Osteoblast (primary cell): ENCODE results near the gene TAB2. TPM values are rescaled to one million over a fixed set of nuclear protein-coding genes. Genes with fewer than 3 reads are reported as not detected.

Experiments used
- DNase-seq: peaks from one replicate; pipeline ENCODE4 v3.0.0; 2011; ENCODE audit warnings: low spot score, mixed read lengths; ENCODE audit not compliant: insufficient read length; ENCODE audit errors: missing footprints
- H2AFZ ChIP-seq: 2 replicates; pipeline ENCODE4 v1.6.0; 2011; ENCODE audit warnings: mild to moderate bottlenecking, low read length
- H3K27ac ChIP-seq: 2 replicates; pipeline ENCODE4 v1.5.1; 2011; ENCODE audit warnings: mild to moderate bottlenecking, low read depth, low read length, moderate library complexity
- H3K27me3 ChIP-seq: 2 replicates; pipeline ENCODE4 v1.6.0; 2012; ENCODE audit warnings: mild to moderate bottlenecking, control low read depth, inconsistent platforms, low read length, moderate library complexity; ENCODE audit not compliant: insufficient read depth
- H3K36me3 ChIP-seq: 2 replicates; pipeline ENCODE4 v1.5.1; 2011; ENCODE audit warnings: mild to moderate bottlenecking, low read length, control low read depth, moderate library complexity; ENCODE audit not compliant: insufficient read depth
- H3K4me1 ChIP-seq: 2 replicates; pipeline ENCODE4 v1.5.1; 2011; ENCODE audit warnings: mild to moderate bottlenecking, low read length, control low read depth, moderate library complexity; ENCODE audit not compliant: insufficient read depth
- H3K4me2 ChIP-seq: 2 replicates; pipeline ENCODE4 v1.6.0; 2011; ENCODE audit warnings: mild to moderate bottlenecking, low read length; ENCODE audit not compliant: insufficient read depth
- H3K4me3 ChIP-seq: fragments of 200-600 bp; sonication (generic); 3 replicates; pipeline ENCODE4 v1.5.1; 2012; ENCODE audit warnings: mild to moderate bottlenecking, low read length, inconsistent platforms; ENCODE audit not compliant: insufficient read depth
- H3K79me2 ChIP-seq: 2 replicates; pipeline ENCODE4 v1.6.0; 2012; ENCODE audit warnings: mild to moderate bottlenecking, low read length, control low read depth, inconsistent platforms; ENCODE audit not compliant: insufficient read depth
- H3K9me3 ChIP-seq: 2 replicates; pipeline ENCODE4 v1.5.1; 2011; ENCODE audit warnings: low read depth, low read length, control low read depth
- H4K20me1 ChIP-seq: 2 replicates; pipeline ENCODE4 v1.6.0; 2012; ENCODE audit warnings: mild to moderate bottlenecking, low read length, control low read depth; ENCODE audit not compliant: insufficient read depth
- CTCF ChIP-seq: IDR thresholded peaks from 2 replicates; pipeline ENCODE4 v1.5.1; 2011; ENCODE audit warnings: mild to moderate bottlenecking, low read depth, low read length, moderate library complexity; ENCODE audit errors: extremely low read depth
- total RNA-seq: library from RNA; depleted of rRNA; stranded (reverse); fragments of >200 nt; gene quantifications from 2 replicates; pipeline ENCODE4 v1.2.3, GENCODE V29; 2012

Gene TAB2
- total RNA-seq, 1 donor: 28.2 TPM

DNA sequence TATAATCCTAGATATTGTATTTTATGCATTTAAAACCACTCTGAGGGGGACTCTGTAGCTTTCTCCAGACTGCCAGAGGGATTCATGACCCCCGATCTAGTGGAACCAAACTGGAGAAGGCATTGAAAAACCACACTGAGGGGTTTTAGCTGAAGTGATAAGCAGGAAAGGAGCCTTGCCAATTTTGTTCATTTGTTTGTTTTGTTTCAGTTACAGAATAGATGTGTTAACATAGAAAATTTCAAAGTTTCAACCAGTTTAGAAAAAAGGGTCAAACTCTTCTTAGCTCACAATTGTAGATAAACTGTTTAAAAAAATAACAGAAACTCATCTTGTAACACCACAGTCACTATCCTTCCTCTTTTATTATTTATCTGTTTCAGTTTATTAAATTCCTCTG lies 19.8 kb downstream of the TAB2 start:
- Histone ChIP-seq H3K36me3 (no peaks in the 10 kb centered on the region), H3K4me1 (peaks cover 52% of the 10 kb centered on the region), H4K20me1 (peaks cover 62% of the 10 kb centered on the region), H3K27ac (no peak overlapping the region), H3K4me3 (no peak overlapping the region), H2AFZ (no peak overlapping the region), H3K4me2 (no peak overlapping the region), H3K27me3 (no peaks in the 10 kb centered on the region), H3K9me3 (no peaks in the 10 kb centered on the region), H3K79me2 (peaks cover 96% of the 10 kb centered on the region)
- DNase-seq: no peak
- TF ChIP-seq CTCF: no peak

GRCh38 chr6:149340200-149340599 lies 22.7 kb downstream of the TAB2 start:
- no peaks in the 10 kb centered on the region for H3K36me3 ChIP-seq
- H2AFZ ChIP-seq: no peak overlapping the region
- peaks cover 98% of the 10 kb centered on the region for H3K79me2 ChIP-seq
- H3K4me2 ChIP-seq: no peak overlapping the region
- no peaks in the 10 kb centered on the region for H3K27me3 ChIP-seq
- no peak overlapping the region for H3K27ac ChIP-seq
- DNase-seq: no peak
- H3K9me3 ChIP-seq: no peaks in the 10 kb centered on the region
- peaks cover 55% of the 10 kb centered on the region for H4K20me1 ChIP-seq
- TF ChIP-seq CTCF: no peak
- peaks cover 30% of the 10 kb centered on the region for H3K4me1 ChIP-seq
- no peak overlapping the region for H3K4me3 ChIP-seq

GRCh38 chr6:149342525-149342924 lies 25.0 kb downstream of the TAB2 start:
- DNase-seq: no peak
- H3K79me2 ChIP-seq: peaks cover 97% of the 10 kb centered on the region
- H4K20me1 ChIP-seq: peaks cover 47% of the 10 kb centered on the region
- no peak for TF ChIP-seq CTCF
- H3K27ac ChIP-seq: no peak overlapping the region
- no peak overlapping the region for H3K4me2 ChIP-seq
- no peaks in the 10 kb centered on the region for H3K9me3 ChIP-seq
- H3K4me3 ChIP-seq: no peak overlapping the region
- H2AFZ ChIP-seq: no peak overlapping the region
- H3K4me1 ChIP-seq: peaks cover 11% of the 10 kb centered on the region
- peaks cover 3% of the 10 kb centered on the region for H3K36me3 ChIP-seq
- no peaks in the 10 kb centered on the region for H3K27me3 ChIP-seq

DNA sequence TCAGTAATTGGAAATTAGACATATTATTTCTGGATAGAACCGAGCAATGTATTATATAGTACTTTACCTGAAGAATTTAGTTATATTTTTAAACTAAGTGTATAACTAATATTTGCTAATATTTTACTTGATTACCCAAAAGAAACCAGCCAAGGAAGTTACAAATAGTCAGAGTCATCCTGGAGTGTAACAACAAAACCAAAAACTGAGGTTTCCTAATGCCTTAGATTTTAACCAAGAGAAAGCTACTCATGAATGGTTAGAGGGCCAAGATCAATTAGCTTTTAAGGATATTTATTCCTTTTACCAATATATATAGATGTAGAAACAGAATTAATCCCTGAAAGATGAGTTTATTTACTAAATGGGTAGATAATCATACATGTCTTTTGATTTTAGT lies 26.0 kb downstream of the TAB2 start:
- Histone ChIP-seq H4K20me1 (peaks cover 38% of the 10 kb centered on the region), H3K4me2 (no peak overlapping the region), H2AFZ (no peak overlapping the region), H3K36me3 (peaks cover 3% of the 10 kb centered on the region), H3K4me3 (no peak overlapping the region), H3K27ac (no peak overlapping the region), H3K4me1 (peaks cover 11% of the 10 kb centered on the region), H3K9me3 (no peaks in the 10 kb centered on the region), H3K27me3 (no peaks in the 10 kb centered on the region), H3K79me2 (peaks cover 95% of the 10 kb centered on the region)
- no peak for DNase-seq
- TF ChIP-seq CTCF: no peak
